CD4-positive, alpha-beta T cell treated with Interleukin-6 for 4 hours (primary cell): ENCODE results near the gene CAPN15.

Source experiments
- DNase-seq: peaks from one replicate; pipeline ENCODE4 v3.0.0-alpha.2; 2020; ENCODE audit warnings: mixed read lengths

CAPN15 gene

GRCh38 chr16:548586-548985 lies 21.1 kb downstream of the CAPN15 start:
- no peak for DNase-seq

GRCh38 chr16:549544-550263 lies 22.2 kb downstream of the CAPN15 start:
- no peak for DNase-seq

DNA sequence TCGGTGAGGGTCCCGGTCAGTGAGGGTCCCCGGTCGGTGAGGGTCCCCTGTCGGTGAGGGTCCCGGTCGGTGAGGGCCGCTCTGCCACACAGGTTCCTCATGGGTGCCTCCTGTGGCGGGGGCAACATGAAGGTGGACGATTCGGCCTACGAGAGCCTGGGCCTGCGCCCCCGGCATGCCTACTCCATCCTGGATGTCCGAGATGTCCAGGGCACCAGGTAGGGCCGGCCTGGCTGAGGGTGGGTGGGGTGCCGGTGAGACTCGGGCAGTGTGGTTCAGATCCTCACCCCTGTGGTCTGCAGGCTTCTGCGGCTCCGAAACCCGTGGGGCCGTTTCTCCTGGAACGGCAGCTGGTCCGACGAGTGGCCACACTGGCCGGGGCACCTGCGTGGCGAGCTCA lies 23.7 kb downstream of the CAPN15 start:
- no peak for DNase-seq

- no peak for DNase-seq
Observed at GRCh38 chr16:552171-552570, 24.7 kb downstream of the CAPN15 start.

GRCh38 chr16:553601-554296 lies 26.2 kb downstream of the CAPN15 start:
- DNase-seq: no peak

GRCh38 chr16:554297-554621 lies 26.7 kb downstream of the CAPN15 start:
- no peak for DNase-seq

DNA sequence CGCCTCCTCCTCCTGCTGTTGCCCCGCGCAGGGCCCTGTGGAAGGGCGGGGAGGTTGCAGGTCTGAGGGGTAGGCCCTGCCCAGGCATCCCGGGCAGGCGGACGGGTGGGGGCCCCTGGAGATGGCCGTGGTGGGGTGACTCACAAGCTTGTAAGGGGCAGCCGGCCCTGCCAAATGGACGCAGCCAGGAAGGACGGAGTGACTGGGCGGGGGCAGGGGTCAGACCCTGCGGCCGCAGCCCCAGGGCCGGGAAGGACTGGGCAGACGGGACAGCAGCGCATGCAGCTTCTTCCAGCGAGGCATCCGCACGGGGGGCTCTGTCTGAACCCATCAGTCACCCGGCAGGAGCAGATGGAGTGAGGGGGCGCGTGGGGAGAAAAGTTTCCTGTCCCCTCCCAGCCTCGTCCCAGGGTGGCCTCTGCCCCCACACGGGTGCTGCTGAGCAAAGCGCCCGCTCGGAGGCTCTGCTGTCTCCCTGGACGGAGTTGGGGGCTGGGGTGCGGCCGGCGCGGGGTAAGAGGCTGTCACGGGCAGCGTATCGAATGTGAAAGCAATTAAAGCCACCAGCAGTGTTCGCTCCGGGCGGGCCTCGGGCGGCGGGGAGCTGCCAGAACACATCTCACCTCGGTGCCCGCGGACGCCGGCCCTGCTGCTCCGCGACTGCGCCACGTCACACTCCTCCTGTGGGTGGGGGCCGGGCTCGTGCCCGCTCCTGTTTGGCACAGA lies 27.3 kb downstream of the CAPN15 start:
- no peak for DNase-seq

GRCh38 chr16:555528-556473 lies 28.3 kb downstream of the CAPN15 start:
- no peak for DNase-seq

DNA sequence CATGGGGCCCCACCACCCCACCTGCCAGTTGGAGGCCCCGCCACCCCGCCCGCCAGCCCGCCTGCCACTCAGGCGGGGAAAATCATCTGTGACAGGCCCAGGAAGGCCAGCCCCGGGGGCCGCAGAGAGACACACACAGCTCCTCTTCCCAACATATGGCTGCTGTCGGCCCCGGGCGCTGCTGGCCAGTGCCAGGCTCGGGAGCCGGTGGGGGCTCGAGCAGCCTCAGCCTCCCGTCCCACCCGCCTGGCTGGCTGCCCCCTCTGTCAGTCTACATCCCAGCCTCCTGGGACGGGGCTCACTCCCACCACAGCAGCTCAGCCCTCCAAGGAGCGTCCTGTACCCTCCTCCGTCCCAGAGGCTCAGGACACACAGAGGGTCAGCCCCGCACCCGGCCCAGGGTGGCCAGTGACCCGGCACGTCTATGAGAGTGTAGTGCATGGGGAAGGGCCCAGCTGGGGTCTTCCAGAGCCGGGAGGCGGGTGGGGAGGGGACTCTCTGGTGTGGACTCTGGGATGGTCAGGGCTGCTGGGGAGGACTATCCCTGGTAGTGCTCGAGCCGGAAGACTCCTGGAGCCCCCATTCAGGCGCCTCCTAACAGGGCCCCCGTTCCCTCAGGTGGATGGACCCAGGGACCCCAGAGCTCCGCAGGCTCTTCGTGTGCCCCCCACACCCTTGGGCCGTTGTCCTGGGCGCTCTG lies 29.1 kb downstream of the CAPN15 start:
- no peak for DNase-seq

GRCh38 chr16:557463-558297 lies 30.2 kb downstream of the CAPN15 start:
- no peak for DNase-seq

DNA sequence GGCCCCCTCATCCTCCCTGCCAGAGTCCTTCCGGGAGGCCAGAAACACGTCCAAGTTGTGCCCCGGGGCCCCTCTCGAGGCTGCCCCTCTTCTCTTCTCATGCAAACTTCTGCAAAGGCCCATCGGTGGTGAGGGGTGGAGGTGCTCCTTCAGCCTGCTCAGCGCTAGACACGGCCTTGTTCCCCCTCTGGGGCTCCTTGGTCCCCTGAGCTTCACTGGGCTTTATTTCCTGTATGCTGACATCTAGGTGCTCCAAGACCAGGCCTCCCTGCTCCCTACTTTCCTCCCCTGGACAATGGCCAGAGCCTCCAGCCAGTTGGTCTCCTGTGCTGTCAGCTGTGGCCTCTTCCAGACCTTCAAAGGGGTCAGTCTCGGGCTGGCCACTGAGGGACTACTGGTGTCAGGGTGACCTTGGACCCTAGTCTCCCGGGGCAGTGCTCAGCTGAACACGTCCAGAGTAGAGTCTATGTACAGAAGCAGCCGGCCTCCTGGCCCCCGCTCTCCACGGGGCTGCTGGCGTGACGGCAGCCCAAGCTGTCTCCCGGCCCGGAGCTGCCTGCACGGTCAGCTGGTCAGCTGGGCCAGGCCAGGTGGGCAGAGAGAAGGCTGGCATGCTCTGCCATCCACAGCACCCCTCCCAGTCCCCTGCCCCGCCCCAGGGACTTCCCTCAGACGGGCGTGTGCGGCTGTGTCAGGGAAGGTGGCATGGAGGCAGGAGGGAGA lies 30.9 kb downstream of the CAPN15 start:
- no peak for DNase-seq

GRCh38 chr16:559021-559380 lies 31.5 kb downstream of the CAPN15 start:
- DNase-seq: no peak

GRCh38 chr16:559411-560203 lies 32.1 kb downstream of the CAPN15 start:
- no peak for DNase-seq

DNA sequence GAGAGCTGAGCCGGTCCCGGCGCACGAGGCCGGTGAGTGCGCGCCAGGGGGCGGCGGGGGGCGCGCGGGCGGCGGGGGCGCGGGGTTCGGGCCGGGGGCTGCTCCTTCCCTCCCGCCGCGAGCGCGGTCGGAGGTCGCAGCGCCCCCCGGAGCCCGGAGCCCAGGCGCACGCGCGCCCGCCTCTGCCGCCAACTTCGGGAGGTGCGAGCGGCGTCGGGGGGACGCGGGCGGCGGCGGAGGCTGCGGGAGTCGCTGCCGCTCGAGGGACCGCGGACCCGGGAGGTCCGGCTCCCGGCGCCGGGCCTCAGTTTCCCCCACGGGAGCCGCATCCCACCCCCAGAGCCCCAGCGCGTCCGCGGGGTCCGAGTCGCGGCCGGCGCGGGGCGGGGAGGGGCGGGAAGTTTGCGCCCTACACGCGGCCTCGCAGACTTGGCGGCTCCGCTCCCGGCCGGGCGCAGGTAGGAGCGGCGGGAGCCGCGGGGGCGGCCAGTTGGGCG lies 32.7 kb downstream of the CAPN15 start, which contains the start of gene PRR35:
PRR35 (plus strand) TSS at position 191 of the 497 bp plus-strand sequence. CDS start 2,901 bp downstream, outside the sequence.
- DNase-seq: no peak

- DNase-seq: no peak
Observed at GRCh38 chr16:560701-561412, 33.3 kb downstream of the CAPN15 start.

- no peak for DNase-seq
Observed at GRCh38 chr16:561413-561794, 33.9 kb downstream of the CAPN15 start.

- no peak for DNase-seq
Observed at GRCh38 chr16:561957-562938, 34.7 kb downstream of the CAPN15 start.
